Endothelial cell of umbilical vein (primary cell): ENCODE results near the gene PRPF31. TPM values are rescaled to one million over a fixed set of nuclear protein-coding genes. Genes with fewer than 3 reads are reported as not detected.

ENCODE experiments used
- BruUV-seq: library from RNA; stranded (reverse); fragments of 400-500 nt; replicated peaks from 2 replicates; lab custom pipeline; 2021; lab: Mats Ljungman, UMichigan
- CTCF ChIA-PET: fragments of 300-600, 350-600 bp; sonication (Branson Sonifier 250); formaldehyde crosslinking; loops from one replicate; lab custom pipeline; 2021; ENCODE audit warnings: antibody characterized with exemption, inconsistent platforms; lab: Charles Lee
- POLR2A ChIA-PET: fragments of 300-600, 350-600 bp; sonication (Branson Sonifier 250); formaldehyde crosslinking; loops from one replicate; lab custom pipeline; 2021; ENCODE audit warnings: antibody characterized with exemption, inconsistent platforms; lab: Charles Lee
- DNase-seq: peaks from one replicate; pipeline ENCODE4 v3.0.0-alpha.2; 2011; ENCODE audit warnings: low read depth, low spot score
- FAIRE-seq: peaks from 2 replicates; lab custom pipeline; 2011; peaks lifted over from hg19 to GRCh38; lab: Jason Lieb, UNC
- H2AFZ ChIP-seq: 2 replicates; pipeline ENCODE4 v1.6.0; 2012; ENCODE audit warnings: low read depth, low read length, control low read depth, inconsistent platforms
- H3K27ac ChIP-seq: 2 replicates; pipeline ENCODE4 v1.5.1; 2011; ENCODE audit warnings: low read depth, mild to moderate bottlenecking, control low read depth, low read length, moderate library complexity; ENCODE audit not compliant: insufficient read depth
- H3K27me3 ChIP-seq, 2 experiments: 2 replicates each; pipeline versions ENCODE4 v1.6.0 to v1.6.1; 2011; ENCODE audit warnings: low read length in 2 of 2, mixed read lengths in 1 of 2; ENCODE audit not compliant: control insufficient read depth in 2 of 2, insufficient read depth in 2 of 2
- H3K36me3 ChIP-seq, 2 experiments: 2 replicates in 1 of 2; 3 replicates in 1 of 2; pipeline ENCODE4 v1.5.1; 2011; ENCODE audit warnings: low read length in 2 of 2, mild to moderate bottlenecking in 1 of 2, moderate library complexity in 1 of 2; ENCODE audit not compliant: control insufficient read depth in 2 of 2, insufficient read depth in 2 of 2; ENCODE audit errors: extremely low read depth in 1 of 2
- H3K4me1 ChIP-seq: 3 replicates; pipeline ENCODE4 v1.5.1; 2011; ENCODE audit warnings: mild to moderate bottlenecking, low read length; ENCODE audit not compliant: control insufficient read depth, insufficient read depth; ENCODE audit errors: extremely low read depth
- H3K4me2 ChIP-seq: 2 replicates; pipeline ENCODE4 v1.6.1; 2011; ENCODE audit warnings: low read length, control low read depth, mixed read lengths; ENCODE audit not compliant: insufficient read depth
- H3K4me3 ChIP-seq, 3 experiments: fragments of 200-600 bp in 1 of 3; sonication (generic), shearing (Covaris generic) in 1 of 3; replicated peaks in 1 of 3; 2 replicates each; pipeline ENCODE4 v1.5.1; 2011 to 2016; ENCODE audit warnings: control low read depth in 3 of 3, low read length in 3 of 3, mild to moderate bottlenecking in 2 of 3, inconsistent platforms in 1 of 3, low read depth in 1 of 3, moderate library complexity in 1 of 3; ENCODE audit not compliant: insufficient read depth in 1 of 3
- H3K79me2 ChIP-seq: 2 replicates; pipeline ENCODE4 v1.6.0; 2012; ENCODE audit warnings: low read length, inconsistent platforms; ENCODE audit not compliant: control insufficient read depth, insufficient read depth
- H3K9ac ChIP-seq: replicated peaks from 2 replicates; pipeline ENCODE3; 2011; ENCODE audit warnings: low read length, control low read depth; ENCODE audit not compliant: insufficient read depth; ENCODE audit errors: extremely low read depth
- H3K9me1 ChIP-seq: replicated peaks from 3 replicates; pipeline ENCODE4 v1.6.0; 2011; ENCODE audit warnings: mild to moderate bottlenecking, low read length; ENCODE audit not compliant: control insufficient read depth, insufficient read depth; ENCODE audit errors: extremely low read depth
- H3K9me3 ChIP-seq: replicated peaks from 2 replicates; pipeline ENCODE4 v1.5.1; 2012; ENCODE audit warnings: low read length, inconsistent platforms; ENCODE audit not compliant: control insufficient read depth, insufficient read depth
- H4K20me1 ChIP-seq: replicated peaks from 2 replicates; pipeline ENCODE3; 2011; ENCODE audit warnings: mild to moderate bottlenecking, low read length; ENCODE audit not compliant: control insufficient read depth, insufficient read depth; ENCODE audit errors: extremely low read depth
- FOS ChIP-seq: IDR thresholded peaks from 2 replicates; pipeline ENCODE4 v1.6.1; 2011; ENCODE audit warnings: mild to moderate bottlenecking, low read length, moderate library complexity, borderline replicate concordance; ENCODE audit not compliant: insufficient read depth
- MYC ChIP-seq: IDR thresholded peaks from one replicate; pipeline ENCODE4 v1.6.1; 2011; ENCODE audit warnings: mild to moderate bottlenecking, low read depth, low read length
- POLR2A ChIP-seq: IDR thresholded peaks from 2 replicates; pipeline ENCODE4 v1.6.1; 2012; ENCODE audit warnings: low read depth, mild to moderate bottlenecking, control low read depth, low read length
- dilution Hi-C: fragments of 300-500 bp; cut with MboI; formaldehyde crosslinking; loops from one replicate; pipeline ENCODE4 v1.15.0; 2019; ENCODE audit warnings: low sequenced_read_pairs; ENCODE audit not compliant: extremely low pct_ligation_motif_present
- intact Hi-C: fragments of 100-400 bp; cut with micrococcal nuclease; formaldehyde crosslinking; loops from one replicate; pipeline ENCODE4 v1.10.0; 2022
- polyA plus RNA-seq, 4 experiments: library from polyadenylated mRNA; depleted of rRNA in 3 of 4; stranded (reverse) in 3 of 4; unstranded in 1 of 4; fragments of >200 nt; gene quantifications; 2 replicates each; pipeline versions ENCODE4 v1.2.1 to v1.2.3, GENCODE V29; 2011 to 2012; ENCODE audit warnings: missing spikeins in 1 of 4
- total RNA-seq: library from RNA; stranded (reverse); gene quantifications from 2 replicates; pipeline ENCODE4 v1.2.3, GENCODE V29; 2021

Gene PRPF31
- total and polyA plus RNA-seq, 2 donors (not counting 3 experiments of a cell fraction or from before 2014, with no cell fraction given) = 76.2 to 101 TPM

GRCh38 chr19:54129617-54129996 lies 14.1 kb downstream of the PRPF31 start:
- Histone ChIP-seq H4K20me1 (no peaks in the 10 kb centered on the region), H3K79me2 (no peaks in the 10 kb centered on the region), H3K4me1 (no peaks in the 10 kb centered on the region), H3K9me1 (no peaks in the 10 kb centered on the region), H3K36me3 (peaks cover 9 to 34% of the 10 kb centered on the region in 2 experiments), H3K9me3 (no peaks in the 10 kb centered on the region), H2AFZ (no peak overlapping the region), H3K4me3 (no peak overlapping the region), H3K4me2 (no peak overlapping the region), H3K27ac (no peak overlapping the region), H3K27me3 (no peaks in the 10 kb centered on the region), H3K9ac (no peak overlapping the region)
- no peak for DNase-seq
- no TSS peak for BruUV-seq
- ChIA-PET POLR2A (interaction anchor here (0.7 kb wide), 1 partner anchor 180 kb away, joined by 3 read pairs; no protein-coding TSS in a partner anchor), CTCF (no interaction called here)
- TF ChIP-seq POLR2A (no peak), FOS (no peak), MYC (no peak)
- dilution Hi-C loops = no loop called here
- FAIRE-seq = no peak
- intact Hi-C loops = no loop called here

GRCh38 chr19:54133312-54133956 lies 17.9 kb downstream of the PRPF31 start:
- DNase-seq = peak; percentile 56
- Histone ChIP-seq H3K9ac (no peak overlapping the region), H3K4me3 (no peak overlapping the region), H3K36me3 (peaks cover 6 to 17% of the 10 kb centered on the region in 2 experiments), H3K4me2 (no peak overlapping the region), H3K4me1 (peaks cover 10% of the 10 kb centered on the region), H3K9me1 (no peaks in the 10 kb centered on the region), H3K9me3 (no peaks in the 10 kb centered on the region), H3K79me2 (peaks cover 7% of the 10 kb centered on the region), H3K27ac (no peak overlapping the region), H4K20me1 (no peaks in the 10 kb centered on the region), H3K27me3 (no peaks in the 10 kb centered on the region), H2AFZ (no peak overlapping the region)
- ChIA-PET POLR2A (no interaction called here), CTCF (no interaction called here)
- intact Hi-C loops (no loop called here), dilution Hi-C loops (no loop called here)
- FAIRE-seq = no peak
- peak; percentile 14 for TF ChIP-seq POLR2A
- no peak for TF ChIP-seq FOS
- no TSS peak for BruUV-seq
